ENCODE measurements around the gene GJC1. TPM values are rescaled to one million over a fixed set of nuclear protein-coding genes. Genes with fewer than 3 reads are reported as not detected.

GJC1 gene
- total RNA-seq, 1 experiment from 2014 or later = 31.6 TPM

DNA sequence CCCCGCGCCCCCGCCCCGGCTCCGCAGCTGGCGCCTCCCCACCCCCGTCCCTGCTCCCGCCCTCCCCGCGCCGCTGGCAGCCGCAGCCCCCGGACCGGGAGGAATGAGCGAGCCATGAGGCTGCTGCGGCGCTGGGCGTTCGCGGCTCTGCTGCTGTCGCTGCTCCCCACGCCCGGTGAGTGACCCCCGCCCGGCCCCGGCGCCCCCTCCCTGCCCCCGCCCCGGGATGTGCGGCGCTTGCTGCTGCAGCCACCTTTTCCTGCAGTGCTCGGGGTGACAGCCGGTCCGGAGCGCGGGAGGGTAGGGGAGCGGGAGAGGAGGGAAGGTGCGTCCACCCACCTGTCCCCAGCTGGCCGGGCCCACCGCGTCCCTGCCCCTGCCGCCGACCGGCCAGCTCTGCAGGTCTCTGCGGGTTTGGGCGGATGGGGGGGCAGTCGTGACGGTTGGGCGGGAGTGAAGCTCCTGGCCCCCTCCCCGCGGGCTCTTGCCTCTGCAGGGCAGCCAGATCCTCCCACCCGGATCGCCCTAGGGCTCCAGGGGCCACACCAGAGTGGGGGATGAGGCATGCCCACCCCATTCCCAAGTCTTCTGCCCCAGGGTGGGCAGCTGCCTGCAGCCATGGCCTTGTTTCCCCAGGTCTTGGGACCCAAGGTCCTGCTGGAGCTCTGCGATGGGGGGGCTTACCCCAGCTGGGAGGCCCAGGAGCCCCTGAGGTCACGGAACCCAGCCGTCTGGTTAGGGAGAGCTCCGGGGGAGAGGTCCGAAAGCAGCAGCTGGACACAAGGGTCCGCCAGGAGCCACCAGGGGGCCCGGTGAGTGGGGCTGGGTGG is 70.8 kb downstream of the GJC1 start:
- ChIA-PET CTCF (no interaction called here), POLR2A (ENCODE audit: low non-redundant PET) (no interaction called here)
- Histone ChIP-seq H3K27ac (ENCODE audit: low read depth, low read length, poor library complexity, severe bottlenecking) (no peak overlapping the region), H3K36me3 (ENCODE audit: insufficient read depth, low read length, poor library complexity, severe bottlenecking) (no peaks in the 10 kb centered on the region), H3K4me1 (ENCODE audit: insufficient read depth, low read length, poor library complexity, severe bottlenecking) (no peaks in the 10 kb centered on the region), H3K27me3 (replicated peaks; ENCODE audit: insufficient read depth, low read depth, low read length, poor library complexity) (no peaks in the 10 kb centered on the region), H3K4me3 (ENCODE audit: low read depth, low read length, poor library complexity, severe bottlenecking) (peak overlapping the region; percentile 34), H3K9me3 (ENCODE audit: low read depth, low read length, poor library complexity, severe bottlenecking) (no peaks in the 10 kb centered on the region)
- TF ChIP-seq EZH2 (IDR thresholded peaks at IDR 0.05; ENCODE audit: borderline replicate concordance, low read depth, low read length, poor library complexity, severe bottlenecking) = no peak
- TF ChIP-seq, protein P1, sequence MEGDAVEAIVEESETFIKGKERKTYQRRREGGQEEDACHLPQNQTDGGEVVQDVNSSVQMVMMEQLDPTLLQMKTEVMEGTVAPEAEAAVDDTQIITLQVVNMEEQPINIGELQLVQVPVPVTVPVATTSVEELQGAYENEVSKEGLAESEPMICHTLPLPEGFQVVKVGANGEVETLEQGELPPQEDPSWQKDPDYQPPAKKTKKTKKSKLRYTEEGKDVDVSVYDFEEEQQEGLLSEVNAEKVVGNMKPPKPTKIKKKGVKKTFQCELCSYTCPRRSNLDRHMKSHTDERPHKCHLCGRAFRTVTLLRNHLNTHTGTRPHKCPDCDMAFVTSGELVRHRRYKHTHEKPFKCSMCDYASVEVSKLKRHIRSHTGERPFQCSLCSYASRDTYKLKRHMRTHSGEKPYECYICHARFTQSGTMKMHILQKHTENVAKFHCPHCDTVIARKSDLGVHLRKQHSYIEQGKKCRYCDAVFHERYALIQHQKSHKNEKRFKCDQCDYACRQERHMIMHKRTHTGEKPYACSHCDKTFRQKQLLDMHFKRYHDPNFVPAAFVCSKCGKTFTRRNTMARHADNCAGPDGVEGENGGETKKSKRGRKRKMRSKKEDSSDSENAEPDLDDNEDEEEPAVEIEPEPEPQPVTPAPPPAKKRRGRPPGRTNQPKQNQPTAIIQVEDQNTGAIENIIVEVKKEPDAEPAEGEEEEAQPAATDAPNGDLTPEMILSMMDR (conservative IDR thresholded peaks at IDR 0.05; ENCODE audit: low read depth, low read length) = no peak
- no peak for DNase-seq (ENCODE audit: low spot score)
- BruUV-seq (replicated peaks) = no TSS peak
- intact Hi-C loops (cut with micrococcal nuclease; ENCODE audit: unreplicated experiment) = no loop called here

DNA sequence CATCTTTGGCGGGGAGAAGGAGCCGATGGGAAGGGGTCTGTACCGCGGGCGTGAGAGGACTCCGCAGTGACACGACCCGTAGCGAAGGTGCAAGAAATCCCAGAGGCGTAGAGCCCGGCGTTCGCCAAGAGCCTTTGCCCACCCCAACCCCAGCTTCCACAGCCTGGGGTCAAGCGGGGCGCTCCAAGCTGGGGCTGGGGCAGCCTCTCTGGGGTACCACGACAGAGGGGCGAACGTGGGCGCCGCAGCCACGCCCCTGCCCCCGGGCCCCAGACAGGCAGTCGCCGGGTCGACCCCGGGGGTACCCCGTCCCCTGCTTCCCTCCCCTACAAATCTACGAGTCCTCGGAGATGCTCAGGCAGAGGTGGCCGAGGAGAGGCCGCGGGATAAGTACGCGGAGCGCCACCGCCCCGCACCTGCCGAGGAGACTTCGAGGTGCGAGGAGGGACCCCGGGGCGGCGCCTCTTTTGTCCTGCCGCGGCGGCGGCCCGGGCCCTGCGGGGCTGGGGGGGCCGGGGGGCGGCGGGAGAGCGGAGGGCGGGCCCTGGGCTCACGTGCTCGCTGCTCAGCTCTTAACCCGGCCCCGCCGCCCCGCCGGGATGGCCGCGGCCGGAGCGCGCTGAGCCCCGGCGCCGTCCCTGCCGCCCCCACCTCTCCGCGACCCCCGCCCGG is 71.5 kb downstream of the GJC1 start, which contains the start of gene ADAM11:
Gene ADAM11 (plus strand): TSS at position 575 of the 672 bp plus-strand sequence. CDS start 212 bp downstream, outside the sequence.
- DNase-seq (ENCODE audit: low spot score) = no peak
- Histone ChIP-seq H3K4me3 (ENCODE audit: low read depth, low read length, poor library complexity, severe bottlenecking) (peak within 1 kb of the TSS; percentile 34), H3K36me3 (ENCODE audit: insufficient read depth, low read length, poor library complexity, severe bottlenecking) (no peaks in the 10 kb centered on the region), H3K4me1 (ENCODE audit: insufficient read depth, low read length, poor library complexity, severe bottlenecking) (no peaks in the 10 kb centered on the region), H3K9me3 (ENCODE audit: low read depth, low read length, poor library complexity, severe bottlenecking) (no peaks in the 10 kb centered on the region), H3K27ac (ENCODE audit: low read depth, low read length, poor library complexity, severe bottlenecking) (no peak within 1 kb of the TSS), H3K27me3 (replicated peaks; ENCODE audit: insufficient read depth, low read depth, low read length, poor library complexity) (no peaks in the 10 kb centered on the region)
- intact Hi-C loops (cut with micrococcal nuclease; ENCODE audit: unreplicated experiment) = no loop called here
- ChIA-PET CTCF (no interaction called here), POLR2A (ENCODE audit: low non-redundant PET) (no interaction called here)
- no peak for TF ChIP-seq EZH2 (IDR thresholded peaks at IDR 0.05; ENCODE audit: borderline replicate concordance, low read depth, low read length, poor library complexity, severe bottlenecking)
- TF ChIP-seq, protein P1 (conservative IDR thresholded peaks at IDR 0.05; ENCODE audit: low read depth, low read length) = no peak
- BruUV-seq (replicated peaks) = no TSS peak

DNA sequence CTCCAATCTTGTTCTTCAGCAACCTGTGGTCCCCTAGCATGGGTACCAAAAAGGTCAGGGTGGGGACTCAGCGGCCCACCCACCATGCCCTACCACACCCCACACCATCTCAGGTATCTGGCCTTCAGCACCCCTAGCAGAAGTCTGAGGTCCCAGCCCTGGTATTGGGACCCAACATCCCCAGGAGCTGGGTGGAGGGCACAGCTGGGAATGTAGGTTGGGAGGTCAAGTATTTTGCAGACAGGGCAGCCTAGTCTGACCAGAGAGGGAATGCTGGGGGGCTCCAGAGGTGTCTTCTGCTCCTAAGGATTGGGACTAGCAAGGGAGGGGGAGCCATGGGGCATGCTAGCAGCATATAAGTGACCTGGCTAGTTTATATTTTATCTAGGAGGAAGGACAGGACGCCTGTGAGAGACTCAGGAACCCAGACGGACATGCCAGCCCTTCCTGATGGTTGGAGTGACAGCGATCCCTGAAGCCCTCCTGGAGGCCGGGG is 72.1 kb downstream of the GJC1 start:
- no peaks in the 10 kb centered on the region for H3K36me3 ChIP-seq (ENCODE audit: insufficient read depth, low read length, poor library complexity, severe bottlenecking)
- no peaks in the 10 kb centered on the region for H3K9me3 ChIP-seq (ENCODE audit: low read depth, low read length, poor library complexity, severe bottlenecking)
- DNase-seq (ENCODE audit: low spot score) = no peak
- POLR2A ChIA-PET (ENCODE audit: low non-redundant PET) = no interaction called here
- no peaks in the 10 kb centered on the region for H3K4me1 ChIP-seq (ENCODE audit: insufficient read depth, low read length, poor library complexity, severe bottlenecking)
- no peaks in the 10 kb centered on the region for H3K27me3 ChIP-seq (replicated peaks; ENCODE audit: insufficient read depth, low read depth, low read length, poor library complexity)
- CTCF ChIA-PET = no interaction called here
- intact Hi-C loops (cut with micrococcal nuclease; ENCODE audit: unreplicated experiment) = no loop called here
- H3K4me3 ChIP-seq (ENCODE audit: low read depth, low read length, poor library complexity, severe bottlenecking) = no peak overlapping the region
- BruUV-seq (replicated peaks) = no TSS peak
- no peak overlapping the region for H3K27ac ChIP-seq (ENCODE audit: low read depth, low read length, poor library complexity, severe bottlenecking)
- TF ChIP-seq EZH2 (IDR thresholded peaks at IDR 0.05; ENCODE audit: borderline replicate concordance, low read depth, low read length, poor library complexity, severe bottlenecking) = no peak
- TF ChIP-seq, protein P1 (conservative IDR thresholded peaks at IDR 0.05; ENCODE audit: low read depth, low read length) = no peak
